Measurements from ENCODE around the gene C9orf43. TPM values are rescaled to one million over a fixed set of nuclear protein-coding genes. Genes with fewer than 3 reads are reported as not detected.

Gene C9orf43
- total and polyA plus RNA-seq, 10 of the 15 experiments (the other 5 are each of a cell fraction or from before 2014, with no cell fraction given): 0.08 to 0.79 (median 0.55) TPM

- TF ChIP-seq BHLHE40 (IDR thresholded peaks at IDR 0.05; ENCODE audit: borderline replicate concordance in 1 of 2, low read depth in 2 of 2, low read length in 1 of 2): no peak
- no peak for TF ChIP-seq MXI1 (IDR thresholded peaks at IDR 0.05; ENCODE audit: low read depth, low read length)
- TF ChIP-seq MTA3 (IDR thresholded peaks at IDR 0.05; ENCODE audit: borderline replicate concordance, low read length): no peak
- no peak for TF ChIP-seq SIX5 (IDR thresholded peaks at IDR 0.05; ENCODE audit: low read depth, low read length, severe bottlenecking)
- TF ChIP-seq EP300 (IDR thresholded peaks at IDR 0.05; ENCODE audit: borderline replicate concordance in 1 of 2, control insufficient read depth in 1 of 2, low read depth in 2 of 2, low read length in 2 of 2): no peak
- TF ChIP-seq, protein P1, sequence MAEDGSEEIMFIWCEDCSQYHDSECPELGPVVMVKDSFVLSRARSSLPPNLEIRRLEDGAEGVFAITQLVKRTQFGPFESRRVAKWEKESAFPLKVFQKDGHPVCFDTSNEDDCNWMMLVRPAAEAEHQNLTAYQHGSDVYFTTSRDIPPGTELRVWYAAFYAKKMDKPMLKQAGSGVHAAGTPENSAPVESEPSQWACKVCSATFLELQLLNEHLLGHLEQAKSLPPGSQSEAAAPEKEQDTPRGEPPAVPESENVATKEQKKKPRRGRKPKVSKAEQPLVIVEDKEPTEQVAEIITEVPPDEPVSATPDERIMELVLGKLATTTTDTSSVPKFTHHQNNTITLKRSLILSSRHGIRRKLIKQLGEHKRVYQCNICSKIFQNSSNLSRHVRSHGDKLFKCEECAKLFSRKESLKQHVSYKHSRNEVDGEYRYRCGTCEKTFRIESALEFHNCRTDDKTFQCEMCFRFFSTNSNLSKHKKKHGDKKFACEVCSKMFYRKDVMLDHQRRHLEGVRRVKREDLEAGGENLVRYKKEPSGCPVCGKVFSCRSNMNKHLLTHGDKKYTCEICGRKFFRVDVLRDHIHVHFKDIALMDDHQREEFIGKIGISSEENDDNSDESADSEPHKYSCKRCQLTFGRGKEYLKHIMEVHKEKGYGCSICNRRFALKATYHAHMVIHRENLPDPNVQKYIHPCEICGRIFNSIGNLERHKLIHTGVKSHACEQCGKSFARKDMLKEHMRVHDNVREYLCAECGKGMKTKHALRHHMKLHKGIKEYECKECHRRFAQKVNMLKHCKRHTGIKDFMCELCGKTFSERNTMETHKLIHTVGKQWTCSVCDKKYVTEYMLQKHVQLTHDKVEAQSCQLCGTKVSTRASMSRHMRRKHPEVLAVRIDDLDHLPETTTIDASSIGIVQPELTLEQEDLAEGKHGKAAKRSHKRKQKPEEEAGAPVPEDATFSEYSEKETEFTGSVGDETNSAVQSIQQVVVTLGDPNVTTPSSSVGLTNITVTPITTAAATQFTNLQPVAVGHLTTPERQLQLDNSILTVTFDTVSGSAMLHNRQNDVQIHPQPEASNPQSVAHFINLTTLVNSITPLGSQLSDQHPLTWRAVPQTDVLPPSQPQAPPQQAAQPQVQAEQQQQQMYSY (CRISPR knock-in tag; IDR thresholded peaks at IDR 0.05): no peak
- no peak for TF ChIP-seq JUNB (IDR thresholded peaks at IDR 0.05)
Measured at GRCh38 chr9:113475992-113476391, 65.4 kb downstream of the C9orf43 start (continued).

- BruUV-seq (replicated peaks): no TSS peak
- no peaks in the 10 kb centered on the region for H3K9me3 ChIP-seq (replicated peaks; ENCODE audit: control insufficient read depth, insufficient read depth, low read length)
- no peaks in the 10 kb centered on the region for H3K79me2 ChIP-seq (ENCODE audit: control insufficient read depth, insufficient read depth, low read length)
- no peak for TF ChIP-seq NBN (IDR thresholded peaks at IDR 0.05)
- TF ChIP-seq POLR2A (IDR thresholded peaks at IDR 0.05; ENCODE audit: low read depth, low read length): no peak
- TF ChIP-seq CREM (IDR thresholded peaks at IDR 0.05; ENCODE audit: low read depth): no peak
- TF ChIP-seq, protein P1 (CRISPR knock-in tag; IDR thresholded peaks at IDR 0.05): no peak
- H3K27ac ChIP-seq (ENCODE audit: control insufficient read depth, insufficient read depth): no peak overlapping the region
- POLR2A ChIA-PET: no interaction called here
- no peak for DNase-seq (ENCODE audit: low read depth, low spot score)
- SMC1A ChIA-PET (ENCODE audit: uncharacterized antibody, unreplicated experiment): no interaction called here
- CTCF ChIA-PET: interaction anchor here (1.1 to 2.1 kb wide), 2 partner anchors 17 to 36 kb away, joined by 3 to 6 read pairs; no protein-coding TSS in a partner anchor
- H3K36me3 ChIP-seq (ENCODE audit: control insufficient read depth in 2 of 2, insufficient read depth in 2 of 2, low read length in 1 of 2): no peaks in the 10 kb centered on the region
- H4K20me1 ChIP-seq (ENCODE audit: control insufficient read depth, insufficient read depth): no peaks in the 10 kb centered on the region
- 46% methylated on average over 4 of the region's 4 CpGs for WGBS (ENCODE audit: insufficient coverage, insufficient replicate concordance, low lambda C conversion rate, missing lambda C conversion rate)
- H3K9ac ChIP-seq (ENCODE audit: control insufficient read depth, insufficient read depth, low read length): no peak overlapping the region
- H3K27me3 ChIP-seq (replicated peaks in 1 of 2; ENCODE audit: control insufficient read depth in 2 of 2, insufficient read depth in 2 of 2, low read length in 1 of 2): no peaks in the 10 kb centered on the region; a peak in 1 of 4 replicates
- no peaks in the 10 kb centered on the region for H3K4me1 ChIP-seq (ENCODE audit: control insufficient read depth, insufficient read depth, low read length)
- H2AFZ ChIP-seq (ENCODE audit: control insufficient read depth, low read depth, low read length): no peak overlapping the region
- in situ Hi-C loops (cut with MboI): no loop called here
- intact Hi-C loops (cut with micrococcal nuclease; ENCODE audit: unreplicated experiment): no loop called here
- no peak for FAIRE-seq
- H3K4me3 ChIP-seq: no peak overlapping the region
- RAD21 ChIA-PET (ENCODE audit: unreplicated experiment): interaction anchor here (1.0 kb wide), 1 partner anchor 34 kb away, joined by 3 read pairs; no protein-coding TSS in a partner anchor
- no peak overlapping the region for H3K4me2 ChIP-seq (ENCODE audit: control insufficient read depth, insufficient read depth)
- ATAC-seq: no peak
Measured at GRCh38 chr9:113476511-113476916, 66.0 kb downstream of the C9orf43 start.
